ENCODE measurements around the gene TSHZ2.

The TSHZ2 gene

GRCh38 chr20:53038299-53038698 is 66.1 kb downstream of the TSHZ2 start:
- Histone ChIP-seq H3K9ac (ENCODE audit: low read depth, low read length) (no peak overlapping the region), H3K4me1 (ENCODE audit: insufficient read depth, low read length) (no peaks in the 10 kb centered on the region), H3K36me3 (ENCODE audit: insufficient read depth, low read length) (no peaks in the 10 kb centered on the region), H3K9me3 (ENCODE audit: control insufficient read depth, insufficient read depth, low read length) (no peaks in the 10 kb centered on the region)

GRCh38 chr20:53040693-53041589 is 68.8 kb downstream of the TSHZ2 start:
- no peaks in the 10 kb centered on the region for H3K36me3 ChIP-seq (ENCODE audit: insufficient read depth, low read length)
- no peak overlapping the region for H3K9ac ChIP-seq (ENCODE audit: low read depth, low read length)
- H3K9me3 ChIP-seq (ENCODE audit: control insufficient read depth, insufficient read depth, low read length) = no peaks in the 10 kb centered on the region
- no peaks in the 10 kb centered on the region for H3K4me1 ChIP-seq (ENCODE audit: insufficient read depth, low read length)

GRCh38 chr20:53042521-53042920 is 70.4 kb downstream of the TSHZ2 start:
- no peak overlapping the region for H3K9ac ChIP-seq (ENCODE audit: low read depth, low read length)
- no peaks in the 10 kb centered on the region for H3K4me1 ChIP-seq (ENCODE audit: insufficient read depth, low read length)
- no peaks in the 10 kb centered on the region for H3K36me3 ChIP-seq (ENCODE audit: insufficient read depth, low read length)
- H3K9me3 ChIP-seq (ENCODE audit: control insufficient read depth, insufficient read depth, low read length) = no peaks in the 10 kb centered on the region; the same call in 1 of the 2 replicates

GRCh38 chr20:53044296-53044695 is 72.1 kb downstream of the TSHZ2 start:
- Histone ChIP-seq H3K4me1 (ENCODE audit: insufficient read depth, low read length) (no peaks in the 10 kb centered on the region), H3K9me3 (ENCODE audit: control insufficient read depth, insufficient read depth, low read length) (no peaks in the 10 kb centered on the region; the same call in 1 of the 2 replicates), H3K9ac (ENCODE audit: low read depth, low read length) (no peak overlapping the region), H3K36me3 (ENCODE audit: insufficient read depth, low read length) (no peaks in the 10 kb centered on the region)

- H3K36me3 ChIP-seq (ENCODE audit: insufficient read depth, low read length) = no peaks in the 10 kb centered on the region
- no peak overlapping the region for H3K9ac ChIP-seq (ENCODE audit: low read depth, low read length)
- H3K9me3 ChIP-seq (ENCODE audit: control insufficient read depth, insufficient read depth, low read length) = no peaks in the 10 kb centered on the region; the same call in 1 of the 2 replicates
- no peaks in the 10 kb centered on the region for H3K4me1 ChIP-seq (ENCODE audit: insufficient read depth, low read length)
Observed at GRCh38 chr20:53045941-53046340, 73.8 kb downstream of the TSHZ2 start.

GRCh38 chr20:53047203-53047602 is 75.0 kb downstream of the TSHZ2 start:
- no peaks in the 10 kb centered on the region; the same call in 1 of the 2 replicates for H3K9me3 ChIP-seq (ENCODE audit: control insufficient read depth, insufficient read depth, low read length)
- no peak overlapping the region for H3K9ac ChIP-seq (ENCODE audit: low read depth, low read length)
- H3K36me3 ChIP-seq (ENCODE audit: insufficient read depth, low read length) = no peaks in the 10 kb centered on the region
- no peaks in the 10 kb centered on the region for H3K4me1 ChIP-seq (ENCODE audit: insufficient read depth, low read length)

GRCh38 chr20:53048387-53048786 is 76.2 kb downstream of the TSHZ2 start:
- H3K9me3 ChIP-seq (ENCODE audit: control insufficient read depth, insufficient read depth, low read length) = no peaks in the 10 kb centered on the region; the same call in 1 of the 2 replicates
- H3K36me3 ChIP-seq (ENCODE audit: insufficient read depth, low read length) = no peaks in the 10 kb centered on the region
- no peaks in the 10 kb centered on the region for H3K4me1 ChIP-seq (ENCODE audit: insufficient read depth, low read length)
- H3K9ac ChIP-seq (ENCODE audit: low read depth, low read length) = no peak overlapping the region

- Histone ChIP-seq H3K9ac (ENCODE audit: low read depth, low read length) (no peak overlapping the region), H3K4me1 (ENCODE audit: insufficient read depth, low read length) (no peaks in the 10 kb centered on the region), H3K36me3 (ENCODE audit: insufficient read depth, low read length) (no peaks in the 10 kb centered on the region), H3K9me3 (ENCODE audit: control insufficient read depth, insufficient read depth, low read length) (no peaks in the 10 kb centered on the region; the same call in 1 of the 2 replicates)
Observed at GRCh38 chr20:53050338-53050737, 78.2 kb downstream of the TSHZ2 start.

GRCh38 chr20:53052380-53052779 is 80.2 kb downstream of the TSHZ2 start:
- H3K9ac ChIP-seq (ENCODE audit: low read depth, low read length) = no peak overlapping the region
- no peaks in the 10 kb centered on the region for H3K4me1 ChIP-seq (ENCODE audit: insufficient read depth, low read length)
- no peaks in the 10 kb centered on the region for H3K9me3 ChIP-seq (ENCODE audit: control insufficient read depth, insufficient read depth, low read length)
- H3K36me3 ChIP-seq (ENCODE audit: insufficient read depth, low read length) = no peaks in the 10 kb centered on the region

- Histone ChIP-seq H3K4me1 (ENCODE audit: insufficient read depth, low read length) (no peaks in the 10 kb centered on the region), H3K9me3 (ENCODE audit: control insufficient read depth, insufficient read depth, low read length) (no peaks in the 10 kb centered on the region), H3K36me3 (ENCODE audit: insufficient read depth, low read length) (no peaks in the 10 kb centered on the region), H3K9ac (ENCODE audit: low read depth, low read length) (no peak overlapping the region)
Observed at GRCh38 chr20:53053595-53053994, 81.4 kb downstream of the TSHZ2 start.

GRCh38 chr20:53055367-53056067 is 83.4 kb downstream of the TSHZ2 start:
- no peak overlapping the region for H3K9ac ChIP-seq (ENCODE audit: low read depth, low read length)
- H3K36me3 ChIP-seq (ENCODE audit: insufficient read depth, low read length) = no peaks in the 10 kb centered on the region
- no peaks in the 10 kb centered on the region for H3K4me1 ChIP-seq (ENCODE audit: insufficient read depth, low read length)
- H3K9me3 ChIP-seq (ENCODE audit: control insufficient read depth, insufficient read depth, low read length) = no peaks in the 10 kb centered on the region

GRCh38 chr20:53057579-53057978 is 85.4 kb downstream of the TSHZ2 start:
- Histone ChIP-seq H3K9ac (ENCODE audit: low read depth, low read length) (no peak overlapping the region), H3K4me1 (ENCODE audit: insufficient read depth, low read length) (no peaks in the 10 kb centered on the region), H3K9me3 (ENCODE audit: control insufficient read depth, insufficient read depth, low read length) (no peaks in the 10 kb centered on the region), H3K36me3 (ENCODE audit: insufficient read depth, low read length) (no peaks in the 10 kb centered on the region)

GRCh38 chr20:53059848-53060247 is 87.7 kb downstream of the TSHZ2 start:
- Histone ChIP-seq H3K4me1 (ENCODE audit: insufficient read depth, low read length) (no peaks in the 10 kb centered on the region), H3K9ac (ENCODE audit: low read depth, low read length) (no peak overlapping the region), H3K9me3 (ENCODE audit: control insufficient read depth, insufficient read depth, low read length) (no peaks in the 10 kb centered on the region), H3K36me3 (ENCODE audit: insufficient read depth, low read length) (no peaks in the 10 kb centered on the region)

GRCh38 chr20:53061192-53062108 is 89.3 kb downstream of the TSHZ2 start:
- H3K4me1 ChIP-seq (ENCODE audit: insufficient read depth, low read length) = no peaks in the 10 kb centered on the region; the same call in 1 of the 2 replicates
- no peaks in the 10 kb centered on the region for H3K36me3 ChIP-seq (ENCODE audit: insufficient read depth, low read length)
- no peaks in the 10 kb centered on the region for H3K9me3 ChIP-seq (ENCODE audit: control insufficient read depth, insufficient read depth, low read length)
- H3K9ac ChIP-seq (ENCODE audit: low read depth, low read length) = no peak overlapping the region

Measured in ES-I3 (cell line).